ENCODE data around the gene TMEM231.

TMEM231 gene

GRCh38 chr16:75488322-75488721, 67.7 kb downstream of the TMEM231 start:
- no peak for DNase-seq (ENCODE audit: low read depth)
